ENCODE results near the gene GATA3. TPM values are rescaled to one million over a fixed set of nuclear protein-coding genes. Genes with fewer than 3 reads are reported as not detected.

Gene GATA3
- total RNA-seq, 3 donors from 2014 or later (not counting 1 experiment from before 2014, with no cell fraction given): 50.3 to 92.2 (median 68.8) TPM

DNA sequence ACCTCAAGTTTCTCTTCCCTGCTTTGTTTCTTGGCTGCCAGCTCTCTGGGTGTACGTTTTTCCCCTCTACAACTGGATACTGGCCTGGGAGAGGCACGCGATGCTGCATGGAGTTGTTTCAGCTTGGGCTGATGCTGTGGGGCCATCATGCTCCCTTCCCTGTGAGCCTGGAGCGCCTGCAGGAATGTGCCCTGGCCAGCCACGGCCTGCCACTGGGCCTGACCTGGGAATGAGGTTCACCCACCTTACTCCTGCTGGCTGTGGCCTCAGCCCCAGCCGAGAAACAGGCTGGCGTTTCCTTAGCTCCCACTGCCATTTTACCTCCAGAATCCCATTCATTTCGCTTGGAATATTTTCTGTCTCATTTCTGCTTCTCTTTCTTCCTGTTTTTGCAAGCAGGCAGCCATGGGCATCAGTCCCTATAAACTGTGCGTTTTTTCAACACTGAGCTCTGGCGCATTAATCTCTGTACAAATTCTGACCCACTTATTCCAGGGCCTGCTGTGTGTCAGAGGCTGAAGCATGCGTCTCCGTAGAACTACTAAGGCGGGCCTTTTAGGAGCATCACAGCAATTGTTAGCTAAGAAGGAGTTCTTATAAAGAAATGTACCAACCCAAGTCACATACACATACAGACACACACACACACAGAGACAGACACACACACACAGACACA is 57.9 kb downstream of the GATA3 start:
- Mint-ChIP-seq H3K36me3 (no peaks in the 10 kb centered on the region), H3K4me3 (no peak overlapping the region), H3K9me3 (no peaks in the 10 kb centered on the region), H3K27me3 (ENCODE audit: low read depth in 2 of 2) (no peaks in the 10 kb centered on the region), H3K27ac (no peak overlapping the region), H3K4me1 (no peaks in the 10 kb centered on the region)
- Histone ChIP-seq H3K9me3 (ENCODE audit: control insufficient read depth, insufficient read depth, low read length) (no peaks in the 10 kb centered on the region), H3K4me1 (ENCODE audit: control insufficient read depth, insufficient read depth, low read length) (no peaks in the 10 kb centered on the region), H3K36me3 (ENCODE audit: control insufficient read depth, insufficient read depth, low read length) (no peaks in the 10 kb centered on the region), H3K4me3 (ENCODE audit: low read length) (no peak overlapping the region), H3K27me3 (ENCODE audit: control insufficient read depth, insufficient read depth, low read length) (no peaks in the 10 kb centered on the region), H3K27ac (ENCODE audit: low read length) (no peak overlapping the region)
- intact Hi-C loops (cut with micrococcal nuclease): no loop called here
- no peak for DNase-seq
- no peak for ATAC-seq
- 92% methylated on average over 13 of the region's 13 CpGs for WGBS (ENCODE audit: insufficient coverage)
- TF ChIP-seq, protein P1, sequence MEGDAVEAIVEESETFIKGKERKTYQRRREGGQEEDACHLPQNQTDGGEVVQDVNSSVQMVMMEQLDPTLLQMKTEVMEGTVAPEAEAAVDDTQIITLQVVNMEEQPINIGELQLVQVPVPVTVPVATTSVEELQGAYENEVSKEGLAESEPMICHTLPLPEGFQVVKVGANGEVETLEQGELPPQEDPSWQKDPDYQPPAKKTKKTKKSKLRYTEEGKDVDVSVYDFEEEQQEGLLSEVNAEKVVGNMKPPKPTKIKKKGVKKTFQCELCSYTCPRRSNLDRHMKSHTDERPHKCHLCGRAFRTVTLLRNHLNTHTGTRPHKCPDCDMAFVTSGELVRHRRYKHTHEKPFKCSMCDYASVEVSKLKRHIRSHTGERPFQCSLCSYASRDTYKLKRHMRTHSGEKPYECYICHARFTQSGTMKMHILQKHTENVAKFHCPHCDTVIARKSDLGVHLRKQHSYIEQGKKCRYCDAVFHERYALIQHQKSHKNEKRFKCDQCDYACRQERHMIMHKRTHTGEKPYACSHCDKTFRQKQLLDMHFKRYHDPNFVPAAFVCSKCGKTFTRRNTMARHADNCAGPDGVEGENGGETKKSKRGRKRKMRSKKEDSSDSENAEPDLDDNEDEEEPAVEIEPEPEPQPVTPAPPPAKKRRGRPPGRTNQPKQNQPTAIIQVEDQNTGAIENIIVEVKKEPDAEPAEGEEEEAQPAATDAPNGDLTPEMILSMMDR (IDR thresholded peaks at IDR 0.05): no peak

DNA sequence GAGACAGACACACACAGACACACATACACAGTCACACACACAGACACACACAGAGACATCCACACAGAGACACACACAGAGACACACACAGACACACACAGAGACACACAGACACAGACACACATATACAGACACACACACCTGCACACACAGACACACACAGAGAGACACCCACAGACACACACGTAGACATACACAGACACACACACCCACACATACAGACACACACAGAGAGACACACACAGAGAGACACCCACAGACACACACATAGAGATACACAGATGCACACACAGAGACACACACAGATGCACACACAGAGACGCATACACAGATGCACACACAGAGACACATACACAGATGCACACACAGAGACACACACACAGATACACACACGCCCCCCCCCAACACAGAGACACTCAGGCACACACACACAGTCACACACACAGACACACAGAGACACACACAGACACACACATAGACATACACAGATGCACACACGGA is 58.5 kb downstream of the GATA3 start:
- no peaks in the 10 kb centered on the region for H3K4me1 Mint-ChIP-seq
- Histone ChIP-seq H3K9me3 (ENCODE audit: control insufficient read depth, insufficient read depth, low read length) (no peaks in the 10 kb centered on the region), H3K27ac (ENCODE audit: low read length) (no peak overlapping the region), H3K4me3 (ENCODE audit: low read length) (no peak overlapping the region), H3K36me3 (ENCODE audit: control insufficient read depth, insufficient read depth, low read length) (no peaks in the 10 kb centered on the region), H3K27me3 (ENCODE audit: control insufficient read depth, insufficient read depth, low read length) (no peaks in the 10 kb centered on the region), H3K4me1 (ENCODE audit: control insufficient read depth, insufficient read depth, low read length) (no peaks in the 10 kb centered on the region)
- ATAC-seq: no peak
- no peaks in the 10 kb centered on the region for H3K9me3 Mint-ChIP-seq
- WGBS (ENCODE audit: insufficient coverage): 70% methylated on average over 4 of the region's 4 CpGs
- no peak overlapping the region for H3K27ac Mint-ChIP-seq
- H3K36me3 Mint-ChIP-seq: no peaks in the 10 kb centered on the region
- DNase-seq: no peak
- H3K27me3 Mint-ChIP-seq (ENCODE audit: low read depth in 2 of 2): no peaks in the 10 kb centered on the region
- TF ChIP-seq, protein P1 (IDR thresholded peaks at IDR 0.05): no peak
- H3K4me3 Mint-ChIP-seq: no peak overlapping the region
- intact Hi-C loops (cut with micrococcal nuclease): no loop called here

DNA sequence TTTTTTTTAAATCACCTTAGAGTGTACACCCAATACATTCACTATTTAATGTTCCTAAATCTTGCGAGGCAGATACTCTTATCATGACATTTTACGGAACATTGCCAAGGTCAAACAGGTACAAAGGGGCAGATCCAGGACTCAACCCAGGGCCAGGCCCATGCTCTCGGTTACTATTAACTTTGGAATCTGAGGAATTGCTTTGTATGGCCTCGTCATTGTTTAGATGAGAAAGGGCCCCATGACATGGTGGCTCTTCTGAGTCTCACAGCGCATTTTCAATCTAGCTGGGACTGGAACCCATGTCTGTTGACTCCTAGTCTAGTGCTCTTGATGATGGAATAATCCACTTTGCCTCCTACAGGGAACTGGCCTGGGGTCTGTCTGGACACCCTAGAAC is 59.1 kb downstream of the GATA3 start:
- no peaks in the 10 kb centered on the region for H3K4me1 ChIP-seq (ENCODE audit: control insufficient read depth, insufficient read depth, low read length)
- no peaks in the 10 kb centered on the region for H3K27me3 Mint-ChIP-seq (ENCODE audit: low read depth in 2 of 2)
- H3K9me3 ChIP-seq (ENCODE audit: control insufficient read depth, insufficient read depth, low read length): no peaks in the 10 kb centered on the region
- H3K27me3 ChIP-seq (ENCODE audit: control insufficient read depth, insufficient read depth, low read length): no peaks in the 10 kb centered on the region
- H3K36me3 Mint-ChIP-seq: no peaks in the 10 kb centered on the region
- H3K4me3 ChIP-seq (ENCODE audit: low read length): no peak overlapping the region
- no peaks in the 10 kb centered on the region for H3K9me3 Mint-ChIP-seq
- no peaks in the 10 kb centered on the region for H3K36me3 ChIP-seq (ENCODE audit: control insufficient read depth, insufficient read depth, low read length)
- WGBS (ENCODE audit: insufficient coverage): 99% methylated on average over 5 of the region's 5 CpGs
- no peaks in the 10 kb centered on the region for H3K4me1 Mint-ChIP-seq
- intact Hi-C loops (cut with micrococcal nuclease): no loop called here
- no peak overlapping the region for H3K27ac Mint-ChIP-seq
- no peak overlapping the region for H3K27ac ChIP-seq (ENCODE audit: low read length)
- H3K4me3 Mint-ChIP-seq: no peak overlapping the region
- no peak for ATAC-seq
- no peak for DNase-seq
- TF ChIP-seq, protein P1 (IDR thresholded peaks at IDR 0.05): no peak

Measured in natural killer cell (primary cell).